Fibroblast of mammary gland (primary cell): ENCODE measurements around the gene SNHG17.

Experiments
- DNase-seq: peaks from one replicate; pipeline ENCODE4 v3.0.0-alpha.2; 2010; ENCODE audit warnings: low read depth
- H3K4me3 ChIP-seq: 2 replicates; pipeline ENCODE4 v1.5.1; 2011; ENCODE audit warnings: low read depth, mild to moderate bottlenecking, low read length, moderate library complexity; ENCODE audit not compliant: control insufficient read depth
- CTCF ChIP-seq: conservative IDR thresholded peaks from 2 replicates; pipeline ENCODE4 v1.5.1; 2011; ENCODE audit warnings: low read depth, low read length, inconsistent platforms; ENCODE audit not compliant: control insufficient read depth, insufficient read depth

The SNHG17 gene

GRCh38 chr20:38434770-38435554 is at the start of gene SNHG17:
TSS of gene SNHG17 (minus strand) at chr20:38435328.
- peak; percentile 95 for DNase-seq
- H3K4me3 ChIP-seq, result peak within 1 kb of the TSS; percentile 96
- TF ChIP-seq CTCF, result peak; percentile 100

GRCh38 chr20:38479596-38479995 is 44.5 kb upstream of the SNHG17 start:
- no peak overlapping the region for H3K4me3 ChIP-seq
- DNase-seq, result no peak
- no peak for TF ChIP-seq CTCF

GRCh38 chr20:38477747-38478146 is 42.6 kb upstream of the SNHG17 start:
- TF ChIP-seq CTCF, result no peak
- DNase-seq, result no peak
- H3K4me3 ChIP-seq, result no peak overlapping the region

GRCh38 chr20:38473367-38473795 is 38.3 kb upstream of the SNHG17 start:
- peak; percentile 16 for TF ChIP-seq CTCF
- peak; percentile 31 for DNase-seq
- H3K4me3 ChIP-seq, result peak overlapping the region; percentile 85

GRCh38 chr20:38472513-38473366 is 37.6 kb upstream of the SNHG17 start, which contains the start of gene RALGAPB:
TSS of gene RALGAPB (plus strand) at chr20:38472843. CDS start at chr20:38488433, 15,590 bp downstream.
- DNase-seq, result peak; percentile 96
- TF ChIP-seq CTCF, result peak; percentile 35
- peak within 1 kb of the TSS; percentile 85 for H3K4me3 ChIP-seq

- no peak for DNase-seq
- no peak for TF ChIP-seq CTCF
- peak overlapping the region; percentile 85 for H3K4me3 ChIP-seq
Observed at GRCh38 chr20:38471987-38472512, 36.9 kb upstream of the SNHG17 start.
